ENCODE measurements around the gene SEMA5A. TPM values are rescaled to one million over a fixed set of nuclear protein-coding genes. Genes with fewer than 3 reads are reported as not detected.
A peak's percentile ranks its signal among the peaks of the same experiment; 100 is the strongest.

The SEMA5A gene
- total RNA-seq, 2 donors from 2014 or later = 0.14 to 0.23 TPM

DNA sequence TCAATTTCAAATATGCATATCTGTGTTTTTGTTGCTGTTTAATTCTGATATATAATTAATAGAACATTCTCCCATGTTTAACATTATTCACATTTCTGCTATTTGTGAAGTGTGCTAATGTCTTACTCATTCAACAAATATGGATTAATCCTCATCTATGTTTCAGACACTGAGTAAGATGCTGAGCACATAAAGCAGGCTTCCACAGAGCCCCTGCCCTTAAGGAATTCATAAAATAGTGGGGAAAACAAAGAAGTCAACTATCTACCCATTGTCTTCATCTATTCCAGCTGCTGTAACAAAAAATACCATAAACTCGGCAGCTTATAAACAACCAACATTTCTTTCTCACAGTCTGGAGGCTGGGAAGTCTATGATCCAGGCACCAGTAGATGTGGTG lies 333.3 kb downstream of the SEMA5A start:
- H3K27me3 Mint-ChIP-seq (ENCODE audit: low read depth) = no peaks in the 10 kb centered on the region
- H3K4me3 Mint-ChIP-seq = no peak overlapping the region
- no peak overlapping the region for H3K27ac Mint-ChIP-seq
- H3K9me3 Mint-ChIP-seq = no peaks in the 10 kb centered on the region
- ATAC-seq (replicated peaks in 1 of 2) = no peak
- H3K36me3 Mint-ChIP-seq (ENCODE audit: insufficient read depth in 2 of 2) = no peaks in the 10 kb centered on the region
- H3K4me1 Mint-ChIP-seq (ENCODE audit: low read depth) = no peaks in the 10 kb centered on the region
- DNase-seq = no peak

DNA sequence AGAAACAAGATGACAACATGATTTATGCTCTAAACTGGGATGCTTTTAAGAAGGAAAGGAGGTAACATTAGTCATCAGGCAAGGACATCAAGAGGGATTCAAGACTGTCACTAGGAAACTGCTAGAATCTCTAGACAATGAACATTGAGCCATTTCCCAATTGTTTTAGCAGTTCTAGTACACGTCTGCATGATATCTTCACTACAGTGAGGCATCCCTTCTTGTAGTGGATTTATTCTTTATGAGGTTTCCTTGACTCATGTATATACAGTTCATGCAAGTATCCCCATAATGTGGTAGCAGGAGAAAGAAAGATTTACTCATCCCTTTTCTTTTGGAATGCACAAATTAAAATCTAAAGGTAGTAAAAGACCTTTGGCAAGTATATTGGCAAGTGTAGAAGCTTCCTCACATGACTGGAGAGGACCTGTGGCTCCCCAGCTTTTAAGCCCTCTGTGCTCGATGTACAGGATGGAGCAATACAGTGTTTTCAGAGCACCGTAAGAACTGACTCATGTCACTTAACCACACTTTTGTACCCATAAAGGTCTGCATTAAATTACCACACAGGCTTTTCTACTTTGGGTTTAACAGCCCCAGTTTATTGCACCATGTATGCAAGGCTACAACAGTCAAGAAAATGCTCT lies 335.9 kb downstream of the SEMA5A start:
- Mint-ChIP-seq H3K27ac (no peak overlapping the region), H3K4me1 (ENCODE audit: low read depth) (no peaks in the 10 kb centered on the region), H3K27me3 (ENCODE audit: low read depth) (no peaks in the 10 kb centered on the region), H3K36me3 (ENCODE audit: insufficient read depth in 2 of 2) (no peaks in the 10 kb centered on the region), H3K9me3 (no peaks in the 10 kb centered on the region), H3K4me3 (no peak overlapping the region)
- no peak for ATAC-seq (replicated peaks in 1 of 2)
- no peak for DNase-seq

DNA sequence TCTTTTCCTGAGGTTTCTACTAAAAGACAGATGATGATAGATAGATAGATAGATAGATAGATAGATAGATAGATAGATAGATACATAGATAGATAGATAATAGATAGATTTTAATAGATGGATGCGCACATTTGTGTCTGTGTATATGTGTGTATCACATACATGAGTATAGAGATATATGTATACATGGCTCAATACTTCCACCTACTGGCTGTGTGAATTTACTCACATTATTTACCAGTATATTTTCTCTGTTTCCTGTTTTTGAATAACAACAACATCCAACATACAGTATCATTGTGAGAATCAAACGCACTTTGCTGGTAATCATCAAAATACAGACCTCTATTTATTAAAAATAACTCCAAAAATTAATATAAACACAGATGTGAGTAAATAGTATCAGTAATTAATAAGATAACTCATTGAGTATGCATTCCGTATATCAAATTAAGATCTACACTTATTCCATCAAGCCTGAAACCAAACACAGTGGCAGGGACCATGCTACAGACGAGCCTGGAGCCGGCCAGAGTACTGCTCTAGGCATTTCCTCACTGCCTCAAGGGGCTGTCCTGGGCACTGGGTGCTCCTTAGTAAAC lies 338.0 kb downstream of the SEMA5A start:
- Mint-ChIP-seq H3K4me1 (ENCODE audit: low read depth) (no peaks in the 10 kb centered on the region), H3K9me3 (no peaks in the 10 kb centered on the region)
- ATAC-seq (replicated peaks in 1 of 2) = peak in 1 of 2 donors; percentile 36

DNA sequence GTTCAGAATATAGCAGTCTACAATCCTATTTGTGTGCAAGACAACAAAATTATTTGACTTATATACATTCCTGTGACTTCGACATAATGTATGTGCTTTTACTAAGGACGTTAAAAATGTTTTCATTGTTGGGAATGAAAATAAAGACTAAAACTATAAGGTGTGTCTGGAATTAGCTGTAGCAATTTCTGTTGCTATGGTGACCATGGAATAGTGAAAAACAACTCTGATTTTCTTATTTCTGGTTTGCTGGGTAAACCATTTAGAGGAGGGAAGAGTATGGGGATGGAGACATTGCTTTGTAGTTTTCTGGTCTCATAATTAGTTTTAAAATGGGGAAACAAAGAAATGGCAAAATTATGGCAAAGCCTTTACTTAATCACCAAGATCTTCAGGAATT lies 343.2 kb downstream of the SEMA5A start:
- H3K36me3 Mint-ChIP-seq (ENCODE audit: insufficient read depth in 2 of 2) = no peaks in the 10 kb centered on the region
- no peak overlapping the region for H3K27ac Mint-ChIP-seq
- ATAC-seq (replicated peaks in 1 of 2) (no peak), DNase-seq (no peak)
- no peak overlapping the region for H3K4me3 Mint-ChIP-seq
- no peaks in the 10 kb centered on the region for H3K27me3 Mint-ChIP-seq (ENCODE audit: low read depth)
- no peaks in the 10 kb centered on the region for H3K9me3 Mint-ChIP-seq
- no peaks in the 10 kb centered on the region for H3K4me1 Mint-ChIP-seq (ENCODE audit: low read depth)

More for the DNA sequence above, 338.0 kb downstream of the SEMA5A start:
- no peak for DNase-seq
- Mint-ChIP-seq H3K4me3 (no peak overlapping the region), H3K36me3 (ENCODE audit: insufficient read depth in 2 of 2) (no peaks in the 10 kb centered on the region), H3K27ac (no peak overlapping the region), H3K27me3 (ENCODE audit: low read depth) (no peaks in the 10 kb centered on the region)

DNA sequence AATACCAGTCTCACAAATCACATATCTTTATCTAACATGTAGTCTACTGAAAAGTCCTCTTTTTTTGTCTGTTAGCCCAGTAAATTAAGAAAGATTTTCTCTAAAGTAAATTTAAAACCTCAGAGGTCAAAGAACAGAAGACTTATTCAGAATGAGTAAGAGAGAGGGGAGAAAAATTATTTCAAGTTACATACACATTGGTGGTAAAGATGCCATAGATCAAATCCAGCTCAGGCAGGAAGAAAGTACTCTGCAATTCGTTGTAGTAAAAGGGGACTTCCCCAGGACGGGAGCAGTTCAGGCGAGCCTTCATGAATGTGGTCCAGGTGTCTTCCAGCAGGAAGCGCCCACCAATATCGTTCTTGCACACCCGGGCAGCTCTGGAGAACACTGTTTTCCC lies 344.1 kb downstream of the SEMA5A start:
- Mint-ChIP-seq H3K27me3 (ENCODE audit: low read depth) (no peaks in the 10 kb centered on the region), H3K27ac (no peak overlapping the region)
- no peak for ATAC-seq (replicated peaks in 1 of 2)

DNA sequence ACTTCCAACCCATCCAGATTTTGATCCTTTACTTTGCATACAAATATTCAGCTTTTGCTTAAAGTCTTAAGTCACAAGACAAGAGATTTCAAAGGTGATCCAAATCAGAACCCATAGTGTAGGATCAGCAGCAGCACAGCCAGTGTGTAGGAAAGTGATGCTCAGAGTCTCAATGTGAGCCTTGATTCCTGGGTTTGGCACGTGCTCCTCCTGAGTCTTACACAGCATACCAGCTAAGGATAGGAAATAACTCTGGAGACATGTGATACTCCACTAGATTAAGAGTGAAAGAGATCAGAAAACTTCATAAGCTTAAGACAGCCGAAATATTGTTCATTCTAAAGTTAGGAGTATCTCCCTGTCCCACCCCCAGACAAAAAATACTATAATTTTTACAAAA lies 344.9 kb downstream of the SEMA5A start:
- Mint-ChIP-seq H3K36me3 (ENCODE audit: insufficient read depth in 2 of 2) (no peaks in the 10 kb centered on the region), H3K27me3 (ENCODE audit: low read depth) (no peaks in the 10 kb centered on the region), H3K27ac (no peak overlapping the region), H3K4me3 (no peak overlapping the region), H3K4me1 (ENCODE audit: low read depth) (no peaks in the 10 kb centered on the region), H3K9me3 (peaks cover 0 to 2% of the 10 kb centered on the region in 2 donors)
- ATAC-seq (replicated peaks in 1 of 2) = no peak
- DNase-seq = no peak

More for the DNA sequence above, 344.1 kb downstream of the SEMA5A start:
- no peaks in the 10 kb centered on the region for H3K4me1 Mint-ChIP-seq (ENCODE audit: low read depth)
- H3K4me3 Mint-ChIP-seq = no peak overlapping the region
- no peaks in the 10 kb centered on the region for H3K36me3 Mint-ChIP-seq (ENCODE audit: insufficient read depth in 2 of 2)
- no peak for DNase-seq
- no peaks in the 10 kb centered on the region for H3K9me3 Mint-ChIP-seq

DNA sequence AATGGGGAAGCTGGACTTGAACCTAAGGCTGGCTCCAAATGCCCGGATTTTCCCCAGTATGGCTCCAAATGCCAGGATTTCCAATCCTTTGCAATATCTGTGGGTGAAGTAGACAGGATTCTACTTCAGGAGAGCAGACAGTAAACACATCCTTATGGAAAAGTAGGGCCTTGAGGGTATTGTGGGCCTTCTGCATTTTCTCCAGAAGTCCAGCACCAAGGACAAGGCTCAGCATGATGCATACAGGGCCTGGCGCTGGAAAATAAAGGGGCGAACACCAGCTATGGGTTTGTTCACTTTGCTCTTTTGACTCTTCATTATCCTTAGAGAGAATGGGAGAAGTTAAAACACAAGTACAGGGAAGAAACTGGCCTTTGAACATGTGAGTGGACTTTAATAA lies 347.5 kb downstream of the SEMA5A start:
- Mint-ChIP-seq H3K9me3 (peaks cover 0 to 2% of the 10 kb centered on the region in 2 donors), H3K36me3 (ENCODE audit: insufficient read depth in 2 of 2) (no peaks in the 10 kb centered on the region), H3K4me3 (no peak overlapping the region), H3K4me1 (ENCODE audit: low read depth) (no peaks in the 10 kb centered on the region), H3K27me3 (ENCODE audit: low read depth) (no peaks in the 10 kb centered on the region), H3K27ac (no peak overlapping the region)
- DNase-seq (no peak), ATAC-seq (replicated peaks in 1 of 2) (no peak)

DNA sequence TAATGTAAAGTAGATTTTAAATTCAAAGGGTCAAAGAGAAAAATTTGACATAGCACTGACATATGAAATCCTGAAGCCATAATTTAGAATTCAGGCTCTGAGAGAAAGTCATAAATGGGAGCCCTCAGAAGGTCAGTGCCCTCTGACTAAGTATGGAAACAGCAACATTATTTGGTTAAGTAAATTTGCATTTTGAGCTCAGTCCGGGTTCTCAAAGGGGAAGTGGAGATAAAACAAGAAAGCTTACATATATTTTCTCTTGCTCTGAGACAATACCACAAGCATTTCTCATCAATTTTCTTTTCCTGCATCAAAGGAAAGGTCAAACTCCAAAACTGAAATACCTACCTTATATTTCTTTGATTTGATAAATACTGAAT lies 348.0 kb downstream of the SEMA5A start:
- no peaks in the 10 kb centered on the region for H3K4me1 Mint-ChIP-seq (ENCODE audit: low read depth)
- ATAC-seq (replicated peaks in 1 of 2) = no peak
- H3K27me3 Mint-ChIP-seq (ENCODE audit: low read depth) = no peaks in the 10 kb centered on the region

GRCh38 chr5:9196403-9197227 lies 349.3 kb downstream of the SEMA5A start:
- Mint-ChIP-seq H3K36me3 (ENCODE audit: insufficient read depth in 2 of 2) (no peaks in the 10 kb centered on the region), H3K9me3 (peaks cover 0 to 2% of the 10 kb centered on the region in 2 donors), H3K4me3 (no peak overlapping the region), H3K27ac (no peak overlapping the region), H3K27me3 (ENCODE audit: low read depth) (no peaks in the 10 kb centered on the region), H3K4me1 (ENCODE audit: low read depth) (no peaks in the 10 kb centered on the region)
- ATAC-seq (replicated peaks in 1 of 2) = no peak
- DNase-seq = no peak

More for the DNA sequence above, 348.0 kb downstream of the SEMA5A start:
- no peak for DNase-seq
- Mint-ChIP-seq H3K4me3 (no peak overlapping the region), H3K27ac (no peak overlapping the region), H3K9me3 (peaks cover 0 to 2% of the 10 kb centered on the region in 2 donors), H3K36me3 (ENCODE audit: insufficient read depth in 2 of 2) (no peaks in the 10 kb centered on the region)

DNA sequence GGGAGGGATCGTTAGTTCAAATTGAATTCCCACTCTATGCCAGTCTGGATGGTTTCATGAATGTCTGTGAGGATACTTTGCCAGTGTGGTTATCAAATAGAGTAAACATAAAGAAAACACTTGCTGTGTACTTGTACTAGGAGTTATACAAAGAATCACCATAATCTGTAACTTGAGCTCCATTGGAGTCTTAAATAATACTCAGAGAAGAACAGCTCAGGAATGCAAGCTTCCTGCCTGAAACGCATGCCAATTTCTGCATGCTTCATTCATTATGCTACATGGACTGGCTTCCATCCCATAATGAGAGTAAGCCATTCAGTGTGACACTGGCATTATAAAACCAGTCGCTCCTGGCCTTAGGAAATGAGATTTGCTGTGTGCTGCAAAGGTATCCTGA lies 351.4 kb downstream of the SEMA5A start:
- no peaks in the 10 kb centered on the region for H3K36me3 Mint-ChIP-seq (ENCODE audit: insufficient read depth in 2 of 2)
- H3K27me3 Mint-ChIP-seq (ENCODE audit: low read depth) = no peaks in the 10 kb centered on the region
- ATAC-seq (replicated peaks in 1 of 2) (no peak), DNase-seq (no peak)
- H3K27ac Mint-ChIP-seq = no peak overlapping the region
- H3K9me3 Mint-ChIP-seq = peaks cover 0 to 5% of the 10 kb centered on the region in 2 donors
- H3K4me3 Mint-ChIP-seq = no peak overlapping the region
- H3K4me1 Mint-ChIP-seq (ENCODE audit: low read depth) = no peaks in the 10 kb centered on the region

- ATAC-seq (replicated peaks in 1 of 2) (no peak), DNase-seq (no peak)
- Mint-ChIP-seq H3K9me3 (peaks cover 0 to 9% of the 10 kb centered on the region in 2 donors), H3K36me3 (ENCODE audit: insufficient read depth in 2 of 2) (no peaks in the 10 kb centered on the region), H3K4me1 (ENCODE audit: low read depth) (no peaks in the 10 kb centered on the region), H3K4me3 (no peak overlapping the region), H3K27ac (no peak overlapping the region), H3K27me3 (ENCODE audit: low read depth) (no peaks in the 10 kb centered on the region)
Measured at GRCh38 chr5:9192266-9192665, 353.6 kb downstream of the SEMA5A start.

GRCh38 chr5:9189681-9190080 lies 356.2 kb downstream of the SEMA5A start:
- Mint-ChIP-seq H3K4me1 (ENCODE audit: low read depth) (no peaks in the 10 kb centered on the region), H3K4me3 (no peak overlapping the region), H3K36me3 (ENCODE audit: insufficient read depth in 2 of 2) (no peaks in the 10 kb centered on the region), H3K9me3 (peaks cover 0 to 8% of the 10 kb centered on the region in 2 donors), H3K27ac (no peak overlapping the region), H3K27me3 (ENCODE audit: low read depth) (no peaks in the 10 kb centered on the region)
- ATAC-seq (replicated peaks in 1 of 2) (no peak), DNase-seq (no peak)

DNA sequence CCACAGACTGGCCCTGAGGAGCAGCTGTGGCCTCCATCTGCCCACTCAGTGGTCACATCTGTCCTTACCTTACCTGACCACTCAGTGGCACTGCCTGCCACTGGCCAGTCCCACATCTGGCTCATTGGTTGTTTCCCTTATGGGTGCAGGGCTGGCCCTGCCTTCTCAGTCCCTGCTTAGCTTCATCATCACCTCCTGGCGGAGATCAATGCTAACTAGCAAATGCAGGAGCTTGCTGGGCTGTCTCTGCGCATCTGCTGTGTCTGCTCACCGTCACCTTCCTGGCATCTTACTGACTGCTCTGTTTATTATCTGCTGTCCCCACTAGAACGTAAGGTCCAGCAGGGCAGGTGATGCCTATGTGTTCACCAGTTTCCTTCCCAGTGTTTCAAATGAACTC lies 356.9 kb downstream of the SEMA5A start:
- Mint-ChIP-seq H3K4me1 (ENCODE audit: low read depth) (no peaks in the 10 kb centered on the region), H3K9me3 (peaks cover 0 to 8% of the 10 kb centered on the region in 2 donors), H3K27me3 (ENCODE audit: low read depth) (no peaks in the 10 kb centered on the region), H3K27ac (peak overlapping the region; percentile 2), H3K4me3 (no peak overlapping the region), H3K36me3 (ENCODE audit: insufficient read depth in 2 of 2) (no peaks in the 10 kb centered on the region)
- ATAC-seq (replicated peaks in 1 of 2) (no peak), DNase-seq (no peak)
